Nasal cavity respiratory epithelium epithelial cell of viscerocranial mucosa (primary cell): Measurements from ENCODE around the gene IGFBP7. TPM values are rescaled to one million over a fixed set of nuclear protein-coding genes. Genes with fewer than 3 reads are reported as not detected.

Experiments used
- total RNA-seq: library from RNA; depleted of rRNA; stranded (reverse); fragments of >200 nt; gene quantifications from 2 replicates; pipeline ENCODE4 v1.2.3, GENCODE V29; 2014

Gene IGFBP7
- total RNA-seq = 88.5 and 170 TPM in 2 replicates

GRCh38 chr4:57109847-57110639, at the start of gene IGFBP7:
TSS of gene IGFBP7 (minus strand) at chr4:57110385. CDS start at chr4:57110351, 34 bp downstream.

Other genes starting within 250 kb of the IGFBP7 start
- gene REST, start 202.5 kb downstream of the IGFBP7 start, total RNA-seq = 24.6 and 47.8 TPM in 2 replicates
- gene NOA1, start 132.8 kb downstream of the IGFBP7 start, total RNA-seq = 17.1 and 18.4 TPM in 2 replicates
- 102 and 165 TPM in 2 replicates for gene POLR2B, start 131.5 kb downstream of the IGFBP7 start, total RNA-seq